ENCODE results near the gene PSAPL1.

The PSAPL1 gene

DNA sequence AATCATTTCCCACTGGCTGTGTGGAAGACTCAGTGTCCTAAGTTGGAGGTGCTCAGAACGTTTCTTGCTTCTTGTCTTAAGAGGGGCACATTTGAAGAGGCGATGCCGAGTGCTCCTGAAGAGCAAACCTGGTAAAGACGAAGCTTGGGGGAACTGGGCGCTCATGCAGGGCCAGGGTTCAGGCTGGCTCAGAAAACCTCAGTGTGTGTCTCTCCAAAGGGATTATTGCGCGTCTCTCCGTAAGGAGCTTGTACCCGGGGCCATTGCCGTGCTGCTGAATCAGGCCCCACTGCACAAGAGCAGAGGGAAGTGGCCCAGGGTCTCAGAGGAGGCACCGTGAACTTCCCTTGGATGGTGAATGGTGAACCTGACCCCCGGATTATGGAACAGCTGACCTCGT, 44.4 kb downstream of the PSAPL1 start:
- TF ChIP-seq CTCF (IDR thresholded peaks at IDR 0.05), result no peak
- TF ChIP-seq ZFX (IDR thresholded peaks at IDR 0.05; ENCODE audit: borderline replicate concordance), result no peak
- no peak overlapping the region for H3K27ac ChIP-seq

DNA sequence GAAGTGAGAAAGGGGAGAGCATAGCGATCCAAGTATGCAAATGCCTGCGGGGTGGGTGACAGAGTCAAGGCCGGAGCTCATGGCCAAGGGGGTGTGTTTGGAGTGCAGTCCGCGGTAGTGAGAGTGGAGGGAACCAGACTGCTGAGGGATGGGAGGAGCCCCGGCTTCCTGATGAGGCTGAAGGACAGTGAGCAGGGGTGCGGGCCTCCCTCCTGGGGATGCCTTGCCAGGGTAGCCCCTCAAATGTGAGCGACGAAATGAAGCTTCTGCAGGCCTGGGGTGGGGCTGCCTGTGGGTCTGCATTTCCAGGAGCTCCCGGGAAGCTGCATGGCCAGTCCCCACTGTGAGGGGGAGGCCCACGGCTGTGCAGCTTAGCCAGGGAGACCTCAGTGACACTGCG, 45.0 kb downstream of the PSAPL1 start:
- H3K27ac ChIP-seq, result no peak overlapping the region
- no peak for TF ChIP-seq ZFX (IDR thresholded peaks at IDR 0.05; ENCODE audit: borderline replicate concordance)
- TF ChIP-seq CTCF (IDR thresholded peaks at IDR 0.05), result no peak

DNA sequence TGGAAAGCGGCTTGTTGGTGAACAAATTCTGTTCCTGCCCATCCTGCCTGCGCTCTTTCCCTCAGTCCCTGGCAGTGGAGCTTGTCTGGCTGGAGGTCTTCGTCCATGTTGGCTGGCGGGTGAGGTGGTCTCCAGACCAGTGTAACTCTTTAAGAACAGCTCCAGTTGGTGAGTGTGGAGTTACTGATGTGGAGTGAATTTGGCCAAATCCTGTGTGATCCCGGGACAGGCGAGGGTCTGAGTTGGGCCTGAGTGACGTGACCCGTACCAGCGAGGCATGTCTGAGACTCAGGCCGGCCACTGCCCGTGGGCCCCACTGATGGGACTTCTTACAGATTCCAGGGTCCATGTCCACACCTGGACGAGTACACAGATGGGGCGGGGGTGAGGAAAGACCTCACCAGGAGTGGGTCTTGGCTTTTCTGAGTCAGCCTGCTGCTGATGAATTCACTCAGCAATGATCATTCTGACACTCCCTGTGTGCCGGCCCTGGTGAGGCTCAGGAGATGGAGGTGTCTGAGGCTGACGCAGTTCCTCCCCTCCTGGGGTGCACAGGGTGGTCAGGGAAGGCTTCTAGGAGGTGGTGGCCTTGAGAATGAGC, 45.5 kb downstream of the PSAPL1 start:
- no peak for TF ChIP-seq ZFX (IDR thresholded peaks at IDR 0.05; ENCODE audit: borderline replicate concordance)
- TF ChIP-seq CTCF (IDR thresholded peaks at IDR 0.05), result no peak

GRCh38 chr4:7388627-7389026, 46.1 kb downstream of the PSAPL1 start:
- TF ChIP-seq ZFX (IDR thresholded peaks at IDR 0.05; ENCODE audit: borderline replicate concordance) (no peak), CTCF (IDR thresholded peaks at IDR 0.05) (no peak)
- H3K27ac ChIP-seq, result no peak overlapping the region

More for the DNA sequence above, 45.5 kb downstream of the PSAPL1 start:
- no peak overlapping the region for H3K27ac ChIP-seq

GRCh38 chr4:7387925-7388324, 46.8 kb downstream of the PSAPL1 start:
- no peak for TF ChIP-seq ZFX (IDR thresholded peaks at IDR 0.05; ENCODE audit: borderline replicate concordance)
- no peak for TF ChIP-seq CTCF (IDR thresholded peaks at IDR 0.05)
- no peak overlapping the region for H3K27ac ChIP-seq

- TF ChIP-seq CTCF (IDR thresholded peaks at IDR 0.05) (no peak), ZFX (IDR thresholded peaks at IDR 0.05; ENCODE audit: borderline replicate concordance) (no peak)
- no peak overlapping the region for H3K27ac ChIP-seq
Measured at GRCh38 chr4:7384929-7385890, 49.5 kb downstream of the PSAPL1 start.

All from 22Rv1 (cell line).